RWPE2 (cell line): ENCODE measurements around the gene UBE2H.
"Not testable (repeated sequence)": the region's sequence is repeated elsewhere in the genome, so short reads cannot be mapped to it uniquely, and the experiment has no call there.

ENCODE experiments used
- ATAC-seq: fragments of 200-7000 bp; cut with Tn5 transposase; 3 replicates; pipeline ENCODE4 v1.9.1; 2021; ENCODE audit warnings: low read depth
- DNase-seq: peaks from one replicate; pipeline ENCODE4 v3.0.0-alpha.2; 2020; ENCODE audit warnings: low spot score
- H3K27ac ChIP-seq: fragments of 450-650 bp; 2 replicates; pipeline ENCODE4 v1.5.1; 2017; ENCODE audit warnings: mild to moderate bottlenecking; ENCODE audit not compliant: poor library complexity, severe bottlenecking
- H3K27me3 ChIP-seq: fragments of 250-450 bp; sonication (Bioruptor Pico); 2 replicates; pipeline ENCODE4 v1.5.1; 2021; ENCODE audit warnings: mild to moderate bottlenecking, moderate library complexity; ENCODE audit not compliant: insufficient read depth, poor library complexity, severe bottlenecking
- H3K36me3 ChIP-seq: fragments of 250-450 bp; sonication (Bioruptor Pico); 2 replicates; pipeline ENCODE4 v1.5.1; 2020; ENCODE audit warnings: low read depth, mild to moderate bottlenecking, moderate library complexity
- H3K4me1 ChIP-seq: fragments of 250-450 bp; sonication (Bioruptor Pico); 2 replicates; pipeline ENCODE4 v1.5.1; 2021; ENCODE audit warnings: mild to moderate bottlenecking, moderate library complexity; ENCODE audit not compliant: insufficient read depth, poor library complexity, severe bottlenecking
- H3K4me3 ChIP-seq: fragments of 250-450 bp; sonication (Bioruptor Pico); 2 replicates; pipeline ENCODE4 v1.5.1; 2021; ENCODE audit warnings: mild to moderate bottlenecking, moderate library complexity; ENCODE audit not compliant: severe bottlenecking
- H3K9me3 ChIP-seq: fragments of 250-450 bp; sonication (Bioruptor Pico); 2 replicates; pipeline ENCODE4 v1.5.1; 2021; ENCODE audit warnings: mild to moderate bottlenecking, moderate library complexity; ENCODE audit not compliant: severe bottlenecking
- CTCF ChIP-seq: fragments of 450-650 bp; IDR thresholded peaks from one replicate; pipeline ENCODE4 v1.5.1; 2017; ENCODE audit warnings: mild to moderate bottlenecking, moderate library complexity; ENCODE audit not compliant: poor library complexity, severe bottlenecking

Gene UBE2H

GRCh38 chr7:129796186-129796775 lies 156.5 kb downstream of the UBE2H start:
- H3K27me3 ChIP-seq: no peaks in the 10 kb centered on the region
- no peak for DNase-seq
- no peaks in the 10 kb centered on the region for H3K4me1 ChIP-seq
- TF ChIP-seq CTCF: no peak
- no peak overlapping the region for H3K27ac ChIP-seq
- H3K4me3 ChIP-seq: no peak overlapping the region
- no peak for ATAC-seq
- H3K36me3 ChIP-seq: no peaks in the 10 kb centered on the region
- H3K9me3 ChIP-seq: no peaks in the 10 kb centered on the region

- not testable (repeated sequence) for H3K36me3 ChIP-seq, H3K4me1 ChIP-seq, DNase-seq, H3K27ac ChIP-seq, ATAC-seq, H3K27me3 ChIP-seq, H3K4me3 ChIP-seq, H3K9me3 ChIP-seq
These were observed 158.3 kb downstream of the UBE2H start for GRCh38 chr7:129794461-129794860.

GRCh38 chr7:129793506-129794310 lies 159.1 kb downstream of the UBE2H start:
- no peaks in the 10 kb centered on the region for H3K4me1 ChIP-seq
- no peak overlapping the region for H3K4me3 ChIP-seq
- ATAC-seq: no peak

GRCh38 chr7:129792721-129793120 lies 160.0 kb downstream of the UBE2H start:
- DNase-seq (peak; percentile 14), ATAC-seq (no peak)
- H3K36me3 ChIP-seq: no peaks in the 10 kb centered on the region
- no peaks in the 10 kb centered on the region for H3K4me1 ChIP-seq
- no peak for TF ChIP-seq CTCF
- H3K27ac ChIP-seq: no peak overlapping the region
- no peak overlapping the region for H3K4me3 ChIP-seq
- H3K9me3 ChIP-seq: no peaks in the 10 kb centered on the region
- H3K27me3 ChIP-seq: no peaks in the 10 kb centered on the region

More at GRCh38 chr7:129793506-129794310, 159.1 kb downstream of the UBE2H start:
- H3K9me3 ChIP-seq: no peaks in the 10 kb centered on the region
- no peak for TF ChIP-seq CTCF
- no peaks in the 10 kb centered on the region for H3K27me3 ChIP-seq
- no peaks in the 10 kb centered on the region for H3K36me3 ChIP-seq
- DNase-seq: peak; percentile 34
- no peak overlapping the region for H3K27ac ChIP-seq

- no peak for DNase-seq
These were observed 162.6 kb downstream of the UBE2H start for GRCh38 chr7:129790136-129790535.

More at GRCh38 chr7:129790136-129790535, 162.6 kb downstream of the UBE2H start:
- H3K4me3 ChIP-seq: no peak overlapping the region
- H3K9me3 ChIP-seq: no peaks in the 10 kb centered on the region
- no peak overlapping the region for H3K27ac ChIP-seq
- H3K4me1 ChIP-seq: no peaks in the 10 kb centered on the region
- no peak for TF ChIP-seq CTCF
- H3K27me3 ChIP-seq: peaks cover 10% of the 10 kb centered on the region
- ATAC-seq: peak; percentile 63
- no peaks in the 10 kb centered on the region for H3K36me3 ChIP-seq
